Measurements from ENCODE around the gene TRAPPC4. TPM values are rescaled to one million over a fixed set of nuclear protein-coding genes. Genes with fewer than 3 reads are reported as not detected.

The TRAPPC4 gene
- polyA plus RNA-seq, 1 donor (not counting 4 experiments of a cell fraction or from before 2014, with no cell fraction given): 121 TPM

DNA sequence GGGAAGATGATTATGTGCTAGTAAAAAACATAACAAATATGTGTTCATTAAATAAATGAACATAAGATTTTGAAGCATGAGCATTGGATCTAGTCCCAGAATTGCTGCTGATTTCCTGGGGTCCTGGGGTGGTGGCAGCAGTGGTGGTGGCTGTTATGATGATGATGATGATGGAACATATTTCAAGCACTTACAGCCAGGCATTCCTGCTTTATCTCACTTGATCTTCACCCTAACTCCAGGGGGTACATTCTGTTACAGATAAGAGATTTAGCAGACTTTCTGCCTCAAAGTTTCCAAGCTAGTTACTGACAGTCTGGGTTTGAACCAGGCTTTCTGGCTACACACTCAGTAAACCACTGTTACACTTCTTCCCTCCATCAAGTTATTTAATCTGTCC is 5.2 kb downstream of the TRAPPC4 start:
- peaks cover 27 to 37% of the 10 kb centered on the region in 2 experiments for H3K36me3 ChIP-seq (ENCODE audit: control insufficient read depth in 2 of 2, extremely low read depth in 1 of 2, insufficient read depth in 2 of 2, low read length in 2 of 2)
- H3K27ac ChIP-seq (ENCODE audit: control insufficient read depth, insufficient read depth, low read length): no peak overlapping the region
- no peak for FAIRE-seq
- H4K20me1 ChIP-seq (ENCODE audit: control insufficient read depth, extremely low read depth, insufficient read depth, low read length): no peaks in the 10 kb centered on the region
- H3K27me3 ChIP-seq (ENCODE audit: control insufficient read depth, extremely low read depth, insufficient read depth, low read length): no peaks in the 10 kb centered on the region
- H3K9ac ChIP-seq (ENCODE audit: control insufficient read depth, extremely low read depth, insufficient read depth, low read length): no peak overlapping the region
- TF ChIP-seq, protein P1, sequence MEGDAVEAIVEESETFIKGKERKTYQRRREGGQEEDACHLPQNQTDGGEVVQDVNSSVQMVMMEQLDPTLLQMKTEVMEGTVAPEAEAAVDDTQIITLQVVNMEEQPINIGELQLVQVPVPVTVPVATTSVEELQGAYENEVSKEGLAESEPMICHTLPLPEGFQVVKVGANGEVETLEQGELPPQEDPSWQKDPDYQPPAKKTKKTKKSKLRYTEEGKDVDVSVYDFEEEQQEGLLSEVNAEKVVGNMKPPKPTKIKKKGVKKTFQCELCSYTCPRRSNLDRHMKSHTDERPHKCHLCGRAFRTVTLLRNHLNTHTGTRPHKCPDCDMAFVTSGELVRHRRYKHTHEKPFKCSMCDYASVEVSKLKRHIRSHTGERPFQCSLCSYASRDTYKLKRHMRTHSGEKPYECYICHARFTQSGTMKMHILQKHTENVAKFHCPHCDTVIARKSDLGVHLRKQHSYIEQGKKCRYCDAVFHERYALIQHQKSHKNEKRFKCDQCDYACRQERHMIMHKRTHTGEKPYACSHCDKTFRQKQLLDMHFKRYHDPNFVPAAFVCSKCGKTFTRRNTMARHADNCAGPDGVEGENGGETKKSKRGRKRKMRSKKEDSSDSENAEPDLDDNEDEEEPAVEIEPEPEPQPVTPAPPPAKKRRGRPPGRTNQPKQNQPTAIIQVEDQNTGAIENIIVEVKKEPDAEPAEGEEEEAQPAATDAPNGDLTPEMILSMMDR (optimal IDR thresholded peaks at IDR 0.05 in 1 of 3, IDR thresholded peaks at IDR 0.05 in 1 of 3, conservative IDR thresholded peaks at IDR 0.05 in 1 of 3; ENCODE audit: extremely low read depth in 1 of 3, insufficient read depth in 2 of 3, low read length in 3 of 3): no peak
- no peak for TF ChIP-seq EZH2 (IDR thresholded peaks at IDR 0.05; ENCODE audit: low read length)
- no peak overlapping the region for H2AFZ ChIP-seq (ENCODE audit: control insufficient read depth, low read length)
- dilution Hi-C loops (cut with MboI; ENCODE audit: extremely low pct_ligation_motif_present, low sequenced_read_pairs): no loop called here
- H3K9me1 ChIP-seq (ENCODE audit: control insufficient read depth, extremely low read depth, insufficient read depth, low read length): no peaks in the 10 kb centered on the region
- H3K9me3 ChIP-seq (ENCODE audit: control insufficient read depth, low read depth, low read length): no peaks in the 10 kb centered on the region
- H3K4me2 ChIP-seq (ENCODE audit: control insufficient read depth, extremely low read depth, insufficient read depth, low read depth, low read length): no peak overlapping the region
- no peak for DNase-seq (ENCODE audit: low read depth, low spot score)
- peaks cover 8% of the 10 kb centered on the region for H3K4me1 ChIP-seq (ENCODE audit: control insufficient read depth, extremely low read depth, insufficient read depth, low read length)
- H3K79me2 ChIP-seq (ENCODE audit: control insufficient read depth, insufficient read depth, low read length): peaks cover 21% of the 10 kb centered on the region
- H3K4me3 ChIP-seq (ENCODE audit: control insufficient read depth in 2 of 3, extremely low read depth in 1 of 3, insufficient read depth in 2 of 3, low read depth in 1 of 3, low read length in 3 of 3): no peak overlapping the region

DNA sequence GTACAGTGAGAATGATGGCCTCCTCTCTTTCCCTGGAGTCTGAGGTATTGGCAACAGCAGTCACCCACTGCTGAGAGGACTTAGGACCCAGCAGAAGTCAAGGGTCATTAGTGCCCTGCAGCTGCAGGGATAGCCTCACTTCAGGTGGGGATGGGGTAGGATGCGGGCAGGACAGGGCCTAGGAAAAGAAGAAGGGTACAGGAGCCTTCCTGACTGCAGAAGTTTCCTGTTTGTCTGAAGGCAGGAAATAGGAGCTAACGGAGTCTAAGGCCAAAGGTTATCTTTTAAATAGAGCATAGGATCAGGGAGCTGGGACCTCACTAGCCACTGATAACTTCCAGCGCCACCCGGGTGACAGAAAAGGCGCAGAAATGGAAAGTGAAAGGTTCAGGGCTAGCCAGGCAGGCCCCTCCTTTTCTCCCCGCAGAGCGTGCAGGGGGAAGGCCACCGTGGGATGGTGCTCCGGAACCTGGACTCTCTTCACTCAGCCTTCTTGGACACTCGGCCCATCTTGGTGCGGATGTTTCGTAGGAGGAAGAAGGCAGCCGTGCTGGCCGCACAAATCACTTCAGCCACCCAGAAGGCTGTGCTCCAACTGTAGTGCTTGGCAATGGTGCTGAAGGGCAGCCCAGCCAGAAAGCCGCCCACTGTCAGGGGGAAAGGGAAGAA is 6.0 kb downstream of the TRAPPC4 start:
- FAIRE-seq (no peak), DNase-seq (ENCODE audit: low read depth, low spot score) (no peak)
- TF ChIP-seq, protein P1 (optimal IDR thresholded peaks at IDR 0.05 in 1 of 3, IDR thresholded peaks at IDR 0.05 in 1 of 3, conservative IDR thresholded peaks at IDR 0.05 in 1 of 3; ENCODE audit: extremely low read depth in 1 of 3, insufficient read depth in 2 of 3, low read length in 3 of 3): no peak
- no peak for TF ChIP-seq EZH2 (IDR thresholded peaks at IDR 0.05; ENCODE audit: low read length)
- Histone ChIP-seq H3K27ac (ENCODE audit: control insufficient read depth, insufficient read depth, low read length) (no peak overlapping the region), H3K4me3 (ENCODE audit: control insufficient read depth in 2 of 3, extremely low read depth in 1 of 3, insufficient read depth in 2 of 3, low read depth in 1 of 3, low read length in 3 of 3) (no peak overlapping the region), H3K27me3 (ENCODE audit: control insufficient read depth, extremely low read depth, insufficient read depth, low read length) (no peaks in the 10 kb centered on the region), H3K36me3 (ENCODE audit: control insufficient read depth in 2 of 2, extremely low read depth in 1 of 2, insufficient read depth in 2 of 2, low read length in 2 of 2) (peaks cover 27 to 40% of the 10 kb centered on the region in 2 experiments), H4K20me1 (ENCODE audit: control insufficient read depth, extremely low read depth, insufficient read depth, low read length) (no peaks in the 10 kb centered on the region), H3K79me2 (ENCODE audit: control insufficient read depth, insufficient read depth, low read length) (peaks cover 20% of the 10 kb centered on the region), H2AFZ (ENCODE audit: control insufficient read depth, low read length) (no peak overlapping the region), H3K4me2 (ENCODE audit: control insufficient read depth, extremely low read depth, insufficient read depth, low read depth, low read length) (no peak overlapping the region), H3K9me1 (ENCODE audit: control insufficient read depth, extremely low read depth, insufficient read depth, low read length) (no peaks in the 10 kb centered on the region), H3K9ac (ENCODE audit: control insufficient read depth, extremely low read depth, insufficient read depth, low read length) (no peak overlapping the region), H3K4me1 (ENCODE audit: control insufficient read depth, extremely low read depth, insufficient read depth, low read length) (peaks cover 17% of the 10 kb centered on the region), H3K9me3 (ENCODE audit: control insufficient read depth, low read depth, low read length) (no peaks in the 10 kb centered on the region)
- dilution Hi-C loops (cut with MboI; ENCODE audit: extremely low pct_ligation_motif_present, low sequenced_read_pairs): no loop called here
